GM12878 (cell line): ENCODE results near the gene CPNE5. TPM values are rescaled to one million over a fixed set of nuclear protein-coding genes. Genes with fewer than 3 reads are reported as not detected.

Source experiments
- ATAC-seq: fragments of 200-7000 bp; cut with Tn5 transposase; 3 replicates; pipeline ENCODE4 v1.9.1; 2020; ENCODE audit warnings: mild to moderate bottlenecking, moderate library complexity
- BruUV-seq: library from RNA; stranded (reverse); fragments of 400-500 nt; replicated peaks from 2 replicates; lab custom pipeline; 2021; lab: Mats Ljungman, UMichigan
- CTCF ChIA-PET: fragments of 300-600 bp; sonication (Branson Sonifier 250); formaldehyde crosslinking; extraction: SDS; loops from one replicate; lab custom pipeline; 2021; ENCODE audit warnings: inconsistent platforms; lab: Yijun Ruan, JAX
- POLR2A ChIA-PET: fragments of 350-600 bp; formaldehyde crosslinking; extraction: SDS; loops from one replicate; lab custom pipeline; 2021; ENCODE audit warnings: inconsistent platforms; lab: Charles Lee
- RAD21 ChIA-PET: fragments of 300-600 bp; sonication (Branson Sonifier 250); formaldehyde crosslinking; loops from one replicate; lab custom pipeline; 2023; ENCODE audit warnings: antibody characterized with exemption; ENCODE audit not compliant: unreplicated experiment; lab: Charles Lee
- SMC1A ChIA-PET: fragments of 300-600 bp; sonication (Branson Sonifier 250); formaldehyde crosslinking; loops from one replicate; lab custom pipeline; 2023; ENCODE audit not compliant: unreplicated experiment, uncharacterized antibody; lab: Charles Lee
- DNase-seq: peaks from one replicate; pipeline ENCODE4 v3.0.0-alpha.2; 2011; ENCODE audit warnings: low read depth, low spot score
- FAIRE-seq: peaks from 3 replicates; lab custom pipeline; 2011; peaks lifted over from hg19 to GRCh38; lab: Jason Lieb, UNC
- H2AFZ ChIP-seq: 2 replicates; pipeline ENCODE4 v1.6.0; 2011; ENCODE audit warnings: low read depth, low read length, control low read depth; ENCODE audit not compliant: control insufficient read depth
- H3K27ac ChIP-seq: 2 replicates; pipeline ENCODE4 v1.5.1; 2011; ENCODE audit warnings: control low read depth; ENCODE audit not compliant: control insufficient read depth, insufficient read depth
- H3K27me3 ChIP-seq, 2 experiments: replicated peaks in 1 of 2; 2 replicates each; pipeline versions ENCODE4 v1.6.0 to v1.6.1; 2011; ENCODE audit warnings: low read length in 1 of 2; ENCODE audit not compliant: control insufficient read depth in 2 of 2, insufficient read depth in 2 of 2
- H3K36me3 ChIP-seq, 2 experiments: 2 replicates each; pipeline ENCODE4 v1.5.1; 2011; ENCODE audit warnings: low read length in 1 of 2; ENCODE audit not compliant: control insufficient read depth in 2 of 2, insufficient read depth in 2 of 2
- H3K4me1 ChIP-seq: 2 replicates; pipeline ENCODE4 v1.6.1; 2011; ENCODE audit warnings: mild to moderate bottlenecking, low read length, moderate library complexity, mixed read lengths; ENCODE audit not compliant: control insufficient read depth, insufficient read depth
- H3K4me2 ChIP-seq: 2 replicates; pipeline ENCODE4 v1.6.0; 2011; ENCODE audit warnings: control low read depth; ENCODE audit not compliant: control insufficient read depth, insufficient read depth
- H3K4me3 ChIP-seq: fragments of 200-600 bp; sonication (generic); 2 replicates; pipeline ENCODE4 v1.5.1; 2016
- H3K79me2 ChIP-seq: 2 replicates; pipeline ENCODE4 v1.6.0; 2011; ENCODE audit warnings: low read length; ENCODE audit not compliant: control insufficient read depth, insufficient read depth
- H3K9ac ChIP-seq: 2 replicates; pipeline ENCODE4 v1.8.0; 2011; ENCODE audit warnings: low read length, control low read depth, mixed read lengths; ENCODE audit not compliant: control insufficient read depth, insufficient read depth
- H3K9me3 ChIP-seq: replicated peaks from 3 replicates; pipeline ENCODE4 v1.5.1; 2011; ENCODE audit warnings: mild to moderate bottlenecking, low read length; ENCODE audit not compliant: control insufficient read depth, insufficient read depth
- H4K20me1 ChIP-seq: 2 replicates; pipeline ENCODE4 v1.6.0; 2011; ENCODE audit not compliant: control insufficient read depth, insufficient read depth
- CHD4 ChIP-seq: fragments of 200-600 bp; sonication (generic); IDR thresholded peaks from 2 replicates; pipeline ENCODE4 v1.6.1; 2016; ENCODE audit warnings: mild to moderate bottlenecking
- MLLT1 ChIP-seq: fragments of 450-650 bp; IDR thresholded peaks from 2 replicates; pipeline ENCODE4 v1.6.1; 2016; ENCODE audit warnings: mild to moderate bottlenecking
- NKRF ChIP-seq: fragments of 450-650 bp; conservative IDR thresholded peaks from 2 replicates; pipeline ENCODE4 v1.6.1; 2017; ENCODE audit warnings: mild to moderate bottlenecking, moderate library complexity
- PAX5 ChIP-seq: IDR thresholded peaks from 2 replicates; pipeline ENCODE4 v1.6.1; 2011; ENCODE audit warnings: low read depth, low read length, borderline replicate concordance
- WGBS: methylation state at CpG from one replicate; pipeline ENCODE4 v1.1.6; 2016; ENCODE audit warnings: low lambda C conversion rate; ENCODE audit not compliant: insufficient replicate concordance, insufficient coverage; ENCODE audit errors: missing lambda C conversion rate; 5-methylcytosine and 5-hydroxymethylcytosine counted together
- in situ Hi-C: fragments of 300-500 bp; cut with MboI; formaldehyde crosslinking; loops from 9 replicates; pipeline ENCODE4 v1.14.3; 2018; ENCODE audit warnings: mixed read lengths
- intact Hi-C: fragments of 100-400 bp; cut with micrococcal nuclease; formaldehyde crosslinking; loops from one replicate; pipeline ENCODE4 v1.14.2; 2022; ENCODE audit not compliant: unreplicated experiment
- polyA plus RNA-seq, 11 experiments: library from polyadenylated mRNA; depleted of rRNA in 4 of 11; unstranded in 6 of 11; stranded (reverse) in 5 of 11; fragments of >200 nt; fragmentation: Nextera tagmentation in 4 of 11; fragmentation: Illumina TruSeq in 1 of 11; extraction: Ambion mirVana in 4 of 11; extraction: Trizol in 1 of 11; gene quantifications; 1 replicate in 1 of 11; 2 replicates in 10 of 11; pipeline versions ENCODE4 v1.2.1 to v1.2.3, GENCODE V29; 2011 to 2016; ENCODE audit warnings: inconsistent platforms in 2 of 11, missing spikeins in 2 of 11, low read depth in 1 of 11
- total RNA-seq, 4 experiments: library from RNA; depleted of rRNA in 3 of 4; stranded (reverse); fragments of >200 nt in 3 of 4; fragmentation: Illumina TruSeq in 1 of 4; extraction: Trizol in 1 of 4; gene quantifications; 2 replicates each; pipeline versions ENCODE4 v1.2.1 to v1.2.3, GENCODE V29; 2013 to 2021
- TF ChIP-seq, protein P1 (sequence below): fragments of 450-650 bp; IDR thresholded peaks from 2 replicates; pipeline ENCODE4 v1.6.1; 2014; ENCODE audit warnings: mild to moderate bottlenecking
- TF ChIP-seq, protein P2 (sequence below), 3 experiments: IDR thresholded peaks in 2 of 3; conservative IDR thresholded peaks in 1 of 3; 2 replicates each; pipeline ENCODE4 v1.5.1; 2011; ENCODE audit warnings: low read depth in 3 of 3, low read length in 3 of 3, mild to moderate bottlenecking in 3 of 3, control low read depth in 2 of 3, moderate library complexity in 2 of 3, inconsistent platforms in 1 of 3, mixed read lengths in 1 of 3; ENCODE audit not compliant: control insufficient read depth in 2 of 3, insufficient read depth in 1 of 3; ENCODE audit errors: extremely low read depth in 1 of 3

The CPNE5 gene
- total and polyA plus RNA-seq, 10 of the 15 experiments (the other 5 are each of a cell fraction or from before 2014, with no cell fraction given): 2.4 to 39.1 (median 18.2) TPM

DNA sequence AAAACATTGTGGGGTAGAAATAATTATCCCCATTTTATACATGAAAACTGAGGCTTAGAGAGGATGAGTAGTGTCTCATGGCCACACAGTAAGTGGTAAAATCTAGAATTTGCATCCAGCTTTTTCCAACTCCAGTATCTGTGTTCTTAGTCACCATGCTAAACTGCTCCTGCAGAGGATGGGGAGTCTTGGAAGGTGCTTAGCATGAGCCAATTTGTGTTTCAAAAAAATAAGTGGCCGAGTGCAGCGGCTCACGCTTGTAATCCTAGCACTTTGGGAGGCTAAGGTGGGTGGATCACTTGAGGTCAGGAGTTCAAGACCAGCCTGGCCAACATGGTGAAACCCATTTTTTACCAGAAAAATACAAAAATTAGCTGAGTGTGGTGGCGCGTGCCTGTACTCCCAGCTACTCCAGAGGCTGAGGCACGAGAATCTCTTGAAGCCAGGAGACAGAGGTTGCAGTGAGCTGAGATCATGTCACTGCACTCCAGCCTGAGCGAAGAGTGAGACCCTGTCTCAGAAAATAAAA lies 48.9 kb upstream of the CPNE5 start (continued):
- no peak for TF ChIP-seq PAX5

- ATAC-seq (no peak), DNase-seq (no peak), FAIRE-seq (no peak)
- H3K9me3 ChIP-seq: no peaks in the 10 kb centered on the region
- H2AFZ ChIP-seq: no peak overlapping the region
- RAD21 ChIA-PET: no interaction called here
- peak overlapping the region; percentile 70 for H3K4me2 ChIP-seq
- SMC1A ChIA-PET: interaction anchor here (5.3 kb wide), 1 partner anchor 12 kb away, joined by 52 read pairs; the partner anchor contains the start of gene PPIL1
- no peak overlapping the region; the same call in 1 of the 2 replicates for H3K27ac ChIP-seq
- peak overlapping the region; percentile 99 for H3K4me3 ChIP-seq
- in situ Hi-C loops: loop anchor here (5.0 kb wide), 1 partner anchor 320 kb away; no protein-coding TSS in a partner anchor
- BruUV-seq: no TSS peak
- TF ChIP-seq MLLT1 (peak; percentile 71), NKRF (no peak), CHD4 (no peak)
- TF ChIP-seq, protein P1, sequence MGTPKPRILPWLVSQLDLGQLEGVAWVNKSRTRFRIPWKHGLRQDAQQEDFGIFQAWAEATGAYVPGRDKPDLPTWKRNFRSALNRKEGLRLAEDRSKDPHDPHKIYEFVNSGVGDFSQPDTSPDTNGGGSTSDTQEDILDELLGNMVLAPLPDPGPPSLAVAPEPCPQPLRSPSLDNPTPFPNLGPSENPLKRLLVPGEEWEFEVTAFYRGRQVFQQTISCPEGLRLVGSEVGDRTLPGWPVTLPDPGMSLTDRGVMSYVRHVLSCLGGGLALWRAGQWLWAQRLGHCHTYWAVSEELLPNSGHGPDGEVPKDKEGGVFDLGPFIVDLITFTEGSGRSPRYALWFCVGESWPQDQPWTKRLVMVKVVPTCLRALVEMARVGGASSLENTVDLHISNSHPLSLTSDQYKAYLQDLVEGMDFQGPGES: no peak
- TF ChIP-seq, protein P2, sequence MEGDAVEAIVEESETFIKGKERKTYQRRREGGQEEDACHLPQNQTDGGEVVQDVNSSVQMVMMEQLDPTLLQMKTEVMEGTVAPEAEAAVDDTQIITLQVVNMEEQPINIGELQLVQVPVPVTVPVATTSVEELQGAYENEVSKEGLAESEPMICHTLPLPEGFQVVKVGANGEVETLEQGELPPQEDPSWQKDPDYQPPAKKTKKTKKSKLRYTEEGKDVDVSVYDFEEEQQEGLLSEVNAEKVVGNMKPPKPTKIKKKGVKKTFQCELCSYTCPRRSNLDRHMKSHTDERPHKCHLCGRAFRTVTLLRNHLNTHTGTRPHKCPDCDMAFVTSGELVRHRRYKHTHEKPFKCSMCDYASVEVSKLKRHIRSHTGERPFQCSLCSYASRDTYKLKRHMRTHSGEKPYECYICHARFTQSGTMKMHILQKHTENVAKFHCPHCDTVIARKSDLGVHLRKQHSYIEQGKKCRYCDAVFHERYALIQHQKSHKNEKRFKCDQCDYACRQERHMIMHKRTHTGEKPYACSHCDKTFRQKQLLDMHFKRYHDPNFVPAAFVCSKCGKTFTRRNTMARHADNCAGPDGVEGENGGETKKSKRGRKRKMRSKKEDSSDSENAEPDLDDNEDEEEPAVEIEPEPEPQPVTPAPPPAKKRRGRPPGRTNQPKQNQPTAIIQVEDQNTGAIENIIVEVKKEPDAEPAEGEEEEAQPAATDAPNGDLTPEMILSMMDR (IDR thresholded peaks at IDR 0.05 in 2 of 3, conservative IDR thresholded peaks at IDR 0.05 in 1 of 3; ENCODE audit: control insufficient read depth in 2 of 3, extremely low read depth in 1 of 3, insufficient read depth in 1 of 3, low read depth in 3 of 3, low read length in 3 of 3): no peak
- H3K79me2 ChIP-seq: peaks cover 14% of the 10 kb centered on the region
- no peaks in the 10 kb centered on the region for H3K27me3 ChIP-seq
- CTCF ChIA-PET: interaction anchor here (4.1 to 6.8 kb wide), 2 partner anchors 131 to 132 kb away, joined by 18 to 118 read pairs; no protein-coding TSS in a partner anchor
- H4K20me1 ChIP-seq: no peaks in the 10 kb centered on the region
- POLR2A ChIA-PET: interaction anchor here (0.6 to 1.4 kb wide), 3 partner anchors 8 to 116 kb away, joined by 3 to 4 read pairs (median 3); partner anchors contain the start of gene PPIL1
- no peaks in the 10 kb centered on the region for H3K4me1 ChIP-seq
- H3K9ac ChIP-seq: peak overlapping the region; percentile 74; the same call in 1 of the 2 replicates
- H3K36me3 ChIP-seq: no peaks in the 10 kb centered on the region
- WGBS: 82% methylated on average over 8 of the region's 10 CpGs
- intact Hi-C loops: loop anchor here (5.0 kb wide), 1 partner anchor 285 kb away; the partner anchor contains the start of gene PIM1
Observed at GRCh38 chr6:36886950-36887618, 47.8 kb upstream of the CPNE5 start.
